SK-N-SH treated with all-trans-retinoic acid at 6 μM for 48 hours (cell line): ENCODE results near the gene CASP4.

Experiments used
- ATAC-seq: fragments of 200-7000 bp; cut with Tn5 transposase; 3 replicates; pipeline ENCODE4 v1.9.1; 2020; ENCODE audit warnings: mild to moderate bottlenecking, moderate library complexity
- ARNTL ChIP-seq: fragments of 450-650 bp; formaldehyde crosslinking; IDR thresholded peaks from 2 replicates; pipeline ENCODE4 v1.5.0; 2020; ENCODE audit warnings: low read depth, mild to moderate bottlenecking, moderate library complexity, borderline replicate concordance
- CREB5 ChIP-seq: fragments of 250-450 bp; sonication (Bioruptor Pico); IDR thresholded peaks from 2 replicates; pipeline ENCODE4 v1.5.1; 2020; ENCODE audit warnings: low read depth, mild to moderate bottlenecking, moderate library complexity
- CSDC2 ChIP-seq: fragments of 250-450 bp; sonication (Bioruptor Pico); IDR thresholded peaks from 2 replicates; pipeline ENCODE4 v1.5.0; 2020; ENCODE audit warnings: mild to moderate bottlenecking, moderate library complexity
- CSRNP3 ChIP-seq: fragments of 250-450 bp; sonication (Bioruptor Pico); IDR thresholded peaks from 2 replicates; pipeline ENCODE4 v1.5.1; 2021; ENCODE audit warnings: mild to moderate bottlenecking, moderate library complexity
- ESRRG ChIP-seq: fragments of 250-450 bp; sonication (Bioruptor Pico); IDR thresholded peaks from 2 replicates; pipeline ENCODE4 v1.6.1; 2021; ENCODE audit warnings: mild to moderate bottlenecking
- GLIS3 ChIP-seq: fragments of 250-450 bp; sonication (Bioruptor Pico); IDR thresholded peaks from 2 replicates; pipeline ENCODE4 v1.5.0; 2020; ENCODE audit warnings: mild to moderate bottlenecking, moderate library complexity
- OSR1 ChIP-seq: fragments of 250-450 bp; sonication (Bioruptor Pico); IDR thresholded peaks from 2 replicates; pipeline ENCODE4 v1.8.0; 2022; ENCODE audit warnings: moderate library complexity, mild to moderate bottlenecking, inconsistent platforms
- PATZ1 ChIP-seq: fragments of 250-450 bp; sonication (Bioruptor Pico); IDR thresholded peaks from 2 replicates; pipeline ENCODE4 v1.8.0; 2020; ENCODE audit warnings: mild to moderate bottlenecking, moderate library complexity, borderline replicate concordance
- POU6F1 ChIP-seq: fragments of 250-450 bp; sonication (Bioruptor Pico); IDR thresholded peaks from 2 replicates; pipeline ENCODE4 v1.8.0; 2021; ENCODE audit warnings: low read depth, mild to moderate bottlenecking, moderate library complexity, borderline replicate concordance
- PPARA ChIP-seq: fragments of 250-450 bp; sonication (Bioruptor Pico); IDR thresholded peaks from 2 replicates; pipeline ENCODE4 v1.5.0; 2020; ENCODE audit warnings: mild to moderate bottlenecking, borderline replicate concordance
- RARB ChIP-seq: fragments of 250-450 bp; sonication (Bioruptor Pico); IDR thresholded peaks from 2 replicates; pipeline ENCODE4 v1.8.0; 2021; ENCODE audit warnings: mild to moderate bottlenecking, moderate library complexity
- SNAI2 ChIP-seq: fragments of 250-450 bp; sonication (Bioruptor Pico); IDR thresholded peaks from 2 replicates; pipeline ENCODE4 v1.5.0; 2020; ENCODE audit warnings: mild to moderate bottlenecking, moderate library complexity
- TCF4 ChIP-seq: fragments of 250-450 bp; sonication (Bioruptor Pico); IDR thresholded peaks from 2 replicates; pipeline ENCODE4 v1.8.0; 2021; ENCODE audit warnings: mild to moderate bottlenecking, moderate library complexity, borderline replicate concordance
- TOX ChIP-seq: fragments of 250-450 bp; sonication (Bioruptor Pico); IDR thresholded peaks from 2 replicates; pipeline ENCODE4 v1.8.0; 2021; ENCODE audit warnings: mild to moderate bottlenecking, moderate library complexity, borderline replicate concordance
- ZC3H10 ChIP-seq: fragments of 250-450 bp; sonication (Bioruptor Pico); IDR thresholded peaks from 2 replicates; pipeline ENCODE4 v1.5.1; 2021; ENCODE audit warnings: mild to moderate bottlenecking, moderate library complexity
- ZFP3 ChIP-seq: fragments of 250-450 bp; sonication (Bioruptor Pico); IDR thresholded peaks from 2 replicates; pipeline ENCODE4 v1.5.0; 2020; ENCODE audit warnings: mild to moderate bottlenecking, moderate library complexity
- ZFP30 ChIP-seq: fragments of 450-650 bp; formaldehyde crosslinking; IDR thresholded peaks from 2 replicates; pipeline ENCODE4 v1.5.0; 2022; ENCODE audit warnings: mild to moderate bottlenecking, moderate library complexity
- ZNF565 ChIP-seq: fragments of 450-650 bp; formaldehyde crosslinking; conservative IDR thresholded peaks from 2 replicates; pipeline ENCODE4 v1.5.0; 2020; ENCODE audit warnings: low read depth, mild to moderate bottlenecking, moderate library complexity
- ZNF70 ChIP-seq: fragments of 450-650 bp; formaldehyde crosslinking; IDR thresholded peaks from 2 replicates; pipeline ENCODE4 v1.5.0; 2020; ENCODE audit warnings: mild to moderate bottlenecking, moderate library complexity
- ZNF8 ChIP-seq: fragments of 450-650 bp; formaldehyde crosslinking; IDR thresholded peaks from 2 replicates; pipeline ENCODE4 v1.5.0; 2020; ENCODE audit warnings: mild to moderate bottlenecking, moderate library complexity

Gene CASP4

GRCh38 chr11:104907521-104908185, 60.7 kb downstream of the CASP4 start:
- ATAC-seq = no peak
- TF ChIP-seq ARNTL (CRISPR knock-in tag) (no peak), RARB (no peak), ZNF70 (CRISPR knock-in tag) (no peak), SNAI2 (CRISPR knock-in tag) (no peak), CSDC2 (CRISPR knock-in tag) (no peak), POU6F1 (CRISPR knock-in tag) (no peak), PATZ1 (CRISPR knock-in tag) (no peak), ZFP3 (CRISPR knock-in tag) (no peak), CSRNP3 (no peak), ZC3H10 (no peak), ESRRG (CRISPR knock-in tag) (no peak), PPARA (CRISPR knock-in tag) (no peak), CREB5 (CRISPR knock-in tag) (no peak), ZFP30 (CRISPR knock-in tag) (no peak), GLIS3 (CRISPR knock-in tag) (no peak), OSR1 (CRISPR knock-in tag) (no peak)
- TF ChIP-seq, all 23 proteins: peak for 0

- TF ChIP-seq POU6F1 (CRISPR knock-in tag) (no peak), ZC3H10 (no peak), TCF4 (CRISPR knock-in tag) (no peak), ZNF8 (no peak), ARNTL (CRISPR knock-in tag) (no peak), PPARA (CRISPR knock-in tag) (no peak), ZNF70 (CRISPR knock-in tag) (no peak), OSR1 (CRISPR knock-in tag) (no peak), TOX (CRISPR knock-in tag) (no peak), CSRNP3 (no peak), ZFP3 (CRISPR knock-in tag) (no peak), ZFP30 (CRISPR knock-in tag) (no peak)
- no peak for ATAC-seq
Observed at GRCh38 chr11:104905271-104905670, 63.1 kb downstream of the CASP4 start.

GRCh38 chr11:104899226-104899625, 69.1 kb downstream of the CASP4 start:
- TF ChIP-seq CREB5 (CRISPR knock-in tag) (no peak), POU6F1 (CRISPR knock-in tag) (no peak), ZNF565 (no peak), RARB (no peak), PPARA (CRISPR knock-in tag) (no peak), ZFP3 (CRISPR knock-in tag) (no peak)
- ATAC-seq = no peak
